Sciatic nerve (tissue), 2 donors: ENCODE measurements around the gene CA12. TPM values are rescaled to one million over a fixed set of nuclear protein-coding genes. Genes with fewer than 3 reads are reported as not detected.

Experiments used
- ATAC-seq: fragments of 200-7000 bp; cut with Tn5 transposase; one replicate; pipeline ENCODE4 v1.9.1; 2020; ENCODE audit warnings: mild to moderate bottlenecking, moderate library complexity
- DNase-seq: peaks from one replicate; pipeline ENCODE4 v3.0.0-alpha.2; 2020; ENCODE audit warnings: low spot score
- intact Hi-C: fragments of 100-400 bp; cut with DNase I; formaldehyde crosslinking; loops from one replicate; pipeline ENCODE4 v1.14.2; 2022
- total RNA-seq: library from RNA; stranded (reverse); fragmentation: NEBNext Ultra II Directional; extraction: Animal tissue kit (Norgen Biotek cat#: 25700); gene quantifications from one replicate; pipeline ENCODE4 v1.2.1, GENCODE V29; 2021
- donor health status: DM: no; HTN: no; CAD: no.
- donor health status: DM: no; HTN: no; CAD: no.

CA12 gene
- total RNA-seq, 1 donor from 2014 or later = 4.0 TPM

DNA sequence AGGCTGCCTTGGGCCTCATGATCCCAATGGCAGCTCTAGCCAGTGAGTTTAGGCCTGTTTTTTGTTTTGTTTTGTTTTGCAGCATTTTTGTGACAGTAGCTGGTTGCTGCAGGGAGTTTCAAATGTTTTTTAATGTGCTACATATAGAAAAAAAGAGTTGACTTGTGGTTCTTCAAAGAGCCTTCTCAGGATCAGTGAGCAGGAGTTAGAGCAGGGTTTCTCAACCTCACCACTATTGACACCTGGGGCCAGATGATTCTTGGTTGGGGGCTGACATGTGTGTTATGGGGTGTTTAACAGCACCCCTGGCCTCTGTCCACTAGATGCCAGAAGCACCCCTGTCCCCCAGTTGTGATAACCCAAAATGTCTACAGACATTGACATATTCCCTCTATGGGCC is 86.3 kb downstream of the CA12 start:
- intact Hi-C loops = no loop called here
- DNase-seq = no peak
- no peak for ATAC-seq

DNA sequence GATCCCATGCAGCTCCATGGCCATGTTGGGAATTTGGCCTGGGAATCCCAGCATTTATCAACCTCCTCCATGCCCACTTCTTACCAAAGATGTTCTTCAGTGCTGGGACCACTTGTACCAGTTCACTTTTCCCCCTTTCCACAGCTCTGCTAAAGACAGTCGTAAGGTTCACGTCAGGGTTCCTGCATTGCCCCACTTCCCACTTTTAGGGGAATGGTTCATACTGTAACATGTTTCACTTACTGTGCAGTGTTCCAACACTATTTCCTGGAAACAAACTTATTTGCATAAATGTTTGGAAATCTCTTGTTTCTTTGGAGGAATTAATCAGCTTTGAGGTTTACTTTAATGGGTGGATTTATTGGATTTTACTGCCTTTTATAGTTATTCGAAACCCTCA is 87.3 kb downstream of the CA12 start:
- ATAC-seq (no peak), DNase-seq (no peak)
- intact Hi-C loops = loop anchor here (5.0 kb wide), 1 partner anchor 108 kb away; no protein-coding TSS in a partner anchor

GRCh38 chr15:63292771-63293170 is 88.9 kb downstream of the CA12 start:
- intact Hi-C loops = loop anchor here (5.0 kb wide), 1 partner anchor 110 kb away; no protein-coding TSS in a partner anchor
- ATAC-seq = no peak
- DNase-seq = no peak

GRCh38 chr15:63292241-63292640 is 89.4 kb downstream of the CA12 start:
- DNase-seq = no peak
- ATAC-seq = no peak
- intact Hi-C loops = loop anchor here (5.0 kb wide), 1 partner anchor 110 kb away; no protein-coding TSS in a partner anchor

- ATAC-seq (no peak), DNase-seq (no peak)
- intact Hi-C loops = loop anchor here (5.0 kb wide), 1 partner anchor 111 kb away; no protein-coding TSS in a partner anchor
Observed at GRCh38 chr15:63291507-63291906, 90.1 kb downstream of the CA12 start.

- intact Hi-C loops = no loop called here
- ATAC-seq = peak; percentile 81
- DNase-seq = no peak
Observed at GRCh38 chr15:63288778-63289378, 92.8 kb downstream of the CA12 start.

DNA sequence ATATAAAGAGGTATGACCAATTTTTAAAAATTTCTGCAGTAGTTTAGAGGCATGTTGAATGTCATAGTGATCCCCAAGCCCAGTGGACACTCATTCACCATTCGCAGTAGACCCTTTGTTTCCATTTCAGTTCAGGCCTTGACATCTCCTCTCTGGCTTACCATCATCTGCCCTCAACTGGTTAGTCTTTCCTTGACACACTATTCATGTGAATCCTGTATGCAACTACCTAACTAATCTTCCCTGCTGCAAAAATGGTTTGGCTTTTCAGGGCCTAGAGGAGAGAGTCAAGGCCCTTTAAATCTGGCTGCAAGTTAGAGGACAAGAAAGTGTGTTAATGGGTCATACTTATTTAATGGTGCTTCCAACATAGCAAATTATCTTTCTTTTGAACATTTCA is 93.3 kb downstream of the CA12 start:
- ATAC-seq (peak; percentile 28), DNase-seq (no peak)
- intact Hi-C loops = no loop called here

GRCh38 chr15:63287109-63287508 is 94.5 kb downstream of the CA12 start:
- intact Hi-C loops = no loop called here
- DNase-seq (no peak), ATAC-seq (no peak)

DNA sequence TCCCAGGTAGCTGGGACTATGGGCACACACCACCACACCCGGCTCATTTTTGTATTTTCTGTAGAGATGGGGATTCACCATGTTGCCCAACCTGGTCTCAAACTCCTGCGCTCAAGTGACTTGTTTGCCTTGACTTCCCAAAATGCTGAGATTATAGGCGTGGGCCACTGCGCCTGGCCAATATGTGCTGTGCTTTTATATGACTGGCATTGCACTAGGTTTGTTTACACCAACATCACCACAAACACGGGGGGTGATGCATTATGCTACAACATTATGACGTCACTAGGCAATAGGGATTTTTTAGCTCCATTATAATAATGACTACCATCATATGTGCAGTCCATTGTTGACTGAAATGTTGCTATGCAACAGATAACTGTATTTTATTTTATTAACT is 97.3 kb downstream of the CA12 start:
- DNase-seq = no peak
- intact Hi-C loops = no loop called here
- ATAC-seq = no peak

DNA sequence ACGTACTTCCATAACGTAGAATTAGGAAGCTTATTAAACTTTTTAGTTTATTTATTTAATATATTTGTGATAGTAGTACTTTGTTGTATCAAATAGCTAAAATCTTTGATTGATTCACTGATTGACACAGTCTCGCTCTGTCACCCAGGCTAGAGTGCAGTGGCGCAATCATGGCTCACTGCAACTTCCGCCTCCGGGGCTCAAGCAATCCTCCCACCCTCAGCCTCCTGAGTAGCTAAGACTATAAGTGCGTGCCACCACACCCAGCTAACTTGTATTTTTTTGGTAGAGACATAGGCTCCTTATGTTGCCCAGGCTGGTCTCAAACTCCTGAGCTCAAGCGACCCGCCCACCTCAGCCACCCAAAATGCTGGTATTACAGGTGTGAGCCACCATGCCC is 98.5 kb downstream of the CA12 start:
- intact Hi-C loops = no loop called here
- DNase-seq (no peak), ATAC-seq (no peak)

- ATAC-seq = peak; percentile 38
- intact Hi-C loops = no loop called here
- DNase-seq = no peak
Observed at GRCh38 chr15:63277893-63278456, 103.7 kb downstream of the CA12 start.

DNA sequence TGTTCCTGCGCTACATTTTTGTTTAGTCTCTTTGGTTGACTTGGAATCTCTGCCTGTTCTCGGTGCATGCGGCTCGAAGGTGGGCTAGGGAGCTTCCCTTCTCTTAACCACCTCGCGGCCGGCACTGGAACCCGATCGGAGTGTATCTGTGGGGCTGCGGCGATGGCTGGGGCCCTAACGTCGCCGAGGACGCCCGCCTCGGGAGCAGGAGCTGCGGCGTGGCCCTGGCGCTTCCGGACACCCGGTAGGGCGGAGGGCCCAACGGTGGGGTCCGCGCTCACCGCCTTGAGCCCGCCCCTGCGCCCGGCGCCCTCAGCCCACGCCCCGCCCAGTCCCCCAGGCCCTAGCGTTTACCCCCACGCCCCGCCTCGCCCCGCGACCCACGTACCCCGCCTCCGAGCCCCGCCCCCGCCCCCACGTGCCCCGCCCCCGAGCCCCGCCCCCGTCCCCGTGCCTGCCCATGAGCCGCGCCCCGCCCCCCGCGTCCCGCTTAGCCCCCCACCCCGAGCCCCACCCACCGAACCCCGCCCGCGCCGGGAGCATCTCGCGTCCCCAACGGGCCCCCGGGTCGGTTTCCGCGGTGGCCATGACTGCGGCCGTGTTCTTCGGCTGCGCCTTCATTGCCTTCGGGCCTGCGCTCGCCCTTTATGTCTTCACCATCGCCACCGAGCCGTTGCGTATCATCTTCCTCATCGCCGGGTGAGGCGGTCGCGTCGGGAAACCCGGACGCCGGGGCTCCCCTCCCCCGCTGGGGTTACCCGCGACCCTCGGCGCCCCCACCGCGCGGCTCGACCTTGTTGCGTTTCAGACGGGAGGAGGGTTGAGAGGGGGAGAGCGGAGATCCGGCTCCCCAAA is 104.4 kb downstream of the CA12 start, which contains the start of gene APH1B:
Gene APH1B (plus strand): TSS at position 568 of the 855 bp plus-strand sequence. CDS start 19 bp downstream, at position 587.
- peak; percentile 89 for ATAC-seq
- intact Hi-C loops = no loop called here

GRCh38 chr15:63276342-63277037 is 105.2 kb downstream of the CA12 start:
- DNase-seq (no peak), ATAC-seq (peak; percentile 11)
- intact Hi-C loops = no loop called here

More for the DNA sequence above, 104.4 kb downstream of the CA12 start, which contains the start of gene APH1B:
- DNase-seq = peak; percentile 89

DNA sequence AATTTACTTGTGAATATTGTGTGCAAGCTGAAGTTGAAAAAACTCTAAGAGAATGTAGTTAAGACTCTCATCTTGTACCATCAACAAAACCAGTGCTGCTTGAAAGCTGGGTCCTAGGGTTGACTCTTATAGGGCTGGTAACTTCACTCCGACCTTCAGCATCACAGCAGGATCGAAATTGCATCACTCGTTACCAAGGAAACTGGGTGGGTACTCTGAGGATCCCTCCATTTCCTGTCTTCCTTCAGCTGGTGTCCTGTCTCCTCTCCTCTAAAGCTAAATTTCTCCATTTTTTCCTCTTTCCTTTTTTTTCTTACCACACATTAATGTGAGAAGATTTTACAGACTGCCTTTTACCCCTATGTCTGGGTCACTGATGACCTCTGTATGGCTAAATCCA is 107.2 kb downstream of the CA12 start:
- ATAC-seq = no peak
- intact Hi-C loops = no loop called here
- DNase-seq = no peak

Other genes starting within 250 kb of the CA12 start
- 118 TPM for gene RPS27L, start 224.4 kb downstream of the CA12 start, total RNA-seq
- gene RAB8B, start 192.2 kb downstream of the CA12 start, total RNA-seq = 69.4 TPM
- gene APH1B, start 104.2 kb downstream of the CA12 start, total RNA-seq = 22.5 TPM
- gene USP3, start 122.7 kb upstream of the CA12 start, total RNA-seq = 58.2 TPM
- 0.71 TPM for gene FBXL22, start 215.5 kb upstream of the CA12 start, total RNA-seq